Measurements from ENCODE around the gene RNU11.

- TF ChIP-seq, protein P1, sequence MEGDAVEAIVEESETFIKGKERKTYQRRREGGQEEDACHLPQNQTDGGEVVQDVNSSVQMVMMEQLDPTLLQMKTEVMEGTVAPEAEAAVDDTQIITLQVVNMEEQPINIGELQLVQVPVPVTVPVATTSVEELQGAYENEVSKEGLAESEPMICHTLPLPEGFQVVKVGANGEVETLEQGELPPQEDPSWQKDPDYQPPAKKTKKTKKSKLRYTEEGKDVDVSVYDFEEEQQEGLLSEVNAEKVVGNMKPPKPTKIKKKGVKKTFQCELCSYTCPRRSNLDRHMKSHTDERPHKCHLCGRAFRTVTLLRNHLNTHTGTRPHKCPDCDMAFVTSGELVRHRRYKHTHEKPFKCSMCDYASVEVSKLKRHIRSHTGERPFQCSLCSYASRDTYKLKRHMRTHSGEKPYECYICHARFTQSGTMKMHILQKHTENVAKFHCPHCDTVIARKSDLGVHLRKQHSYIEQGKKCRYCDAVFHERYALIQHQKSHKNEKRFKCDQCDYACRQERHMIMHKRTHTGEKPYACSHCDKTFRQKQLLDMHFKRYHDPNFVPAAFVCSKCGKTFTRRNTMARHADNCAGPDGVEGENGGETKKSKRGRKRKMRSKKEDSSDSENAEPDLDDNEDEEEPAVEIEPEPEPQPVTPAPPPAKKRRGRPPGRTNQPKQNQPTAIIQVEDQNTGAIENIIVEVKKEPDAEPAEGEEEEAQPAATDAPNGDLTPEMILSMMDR (IDR thresholded peaks at IDR 0.05): no peak
- no peak for TF ChIP-seq POLR2A (IDR thresholded peaks at IDR 0.05)
Measured at GRCh38 chr1:28632560-28632959, 15.8 kb upstream of the RNU11 start.

Measured in testis (tissue), 2 donors.